OCI-LY7 (cell line): ENCODE data around the gene TNN. TPM values are rescaled to one million over a fixed set of nuclear protein-coding genes. Genes with fewer than 3 reads are reported as not detected.

Source experiments
- BruUV-seq: library from RNA; stranded (reverse); fragments of 400-500 nt; replicated peaks from 2 replicates; lab custom pipeline; 2021; lab: Mats Ljungman, UMichigan
- CTCF ChIA-PET: fragments of 300-600 bp; sonication (Branson Sonifier 250); formaldehyde crosslinking; loops from one replicate; lab custom pipeline; 2022; ENCODE audit warnings: antibody characterized with exemption; ENCODE audit not compliant: unreplicated experiment; lab: Charles Lee
- POLR2A ChIA-PET: fragments of 300-600 bp; sonication (Branson Sonifier 250); formaldehyde crosslinking; loops from one replicate; lab custom pipeline; 2022; ENCODE audit warnings: antibody characterized with exemption; lab: Charles Lee
- DNase-seq: peaks from one replicate; pipeline ENCODE4 v3.0.0-alpha.2; 2015; ENCODE audit warnings: low spot score
- H2AFZ ChIP-seq: fragments of 200-600 bp; sonication (generic), shearing (Covaris generic); 2 replicates; pipeline ENCODE4 v1.6.1; 2014; ENCODE audit warnings: mild to moderate bottlenecking, antibody characterized with exemption, low read length, moderate library complexity
- H3K27ac ChIP-seq: fragments of 200-600 bp; sonication (generic); 2 replicates; pipeline ENCODE4 v1.5.1; 2014; ENCODE audit warnings: mixed run types, low read depth, mild to moderate bottlenecking, moderate library complexity, low read length, inconsistent platforms; ENCODE audit not compliant: poor library complexity, severe bottlenecking
- H3K36me3 ChIP-seq: fragments of 200-600 bp; sonication (generic); 2 replicates; pipeline ENCODE4 v1.6.1; 2014; ENCODE audit warnings: mild to moderate bottlenecking, antibody characterized with exemption, low read length, moderate library complexity, mixed read lengths; ENCODE audit not compliant: insufficient read depth
- H3K4me1 ChIP-seq: fragments of 200-600 bp; sonication (generic); 2 replicates; pipeline ENCODE4 v1.5.1; 2014; ENCODE audit warnings: mild to moderate bottlenecking, low read length; ENCODE audit not compliant: insufficient read depth, poor library complexity, severe bottlenecking
- H3K4me2 ChIP-seq: fragments of 200-600 bp; sonication (generic); 2 replicates; pipeline ENCODE4 v1.6.1; 2014; ENCODE audit warnings: mild to moderate bottlenecking, low read length
- H3K4me3 ChIP-seq: fragments of 200-600 bp; sonication (generic); 2 replicates; pipeline ENCODE4 v1.5.1; 2014; ENCODE audit warnings: mild to moderate bottlenecking, low read depth, low read length; ENCODE audit not compliant: poor library complexity, severe bottlenecking
- H3K79me2 ChIP-seq: fragments of 200-600 bp; sonication (generic); 2 replicates; pipeline ENCODE4 v1.6.1; 2016; ENCODE audit warnings: low read depth, mild to moderate bottlenecking, low read length, moderate library complexity, mixed read lengths; ENCODE audit not compliant: insufficient read depth
- H3K9me2 ChIP-seq: fragments of 200-600 bp; sonication (generic); 2 replicates; pipeline ENCODE4 v1.6.1; 2016; ENCODE audit warnings: mild to moderate bottlenecking, low read length, mixed read lengths; ENCODE audit not compliant: insufficient read depth
- H3K9me3 ChIP-seq: fragments of 200-600 bp; sonication (generic); 2 replicates; pipeline ENCODE4 v1.6.1; 2014; ENCODE audit warnings: mild to moderate bottlenecking, mixed run types, low read length, mixed read lengths
- H4K20me1 ChIP-seq: fragments of 200-600 bp; sonication (generic); 2 replicates; pipeline ENCODE4 v1.6.1; 2014; ENCODE audit warnings: mild to moderate bottlenecking, antibody characterized with exemption, low read length, moderate library complexity, mixed read lengths; ENCODE audit not compliant: insufficient read depth
- CTCF ChIP-seq: fragments of 200-600 bp; sonication (generic); conservative IDR thresholded peaks from 2 replicates; pipeline ENCODE4 v1.5.1; 2014; ENCODE audit warnings: mild to moderate bottlenecking, antibody characterized with exemption, low read length, moderate library complexity, mixed read lengths
- EZH2phosphoT487 ChIP-seq: fragments of 200-600 bp; sonication (generic); IDR thresholded peaks from 2 replicates; pipeline ENCODE4 v1.6.1; 2018; ENCODE audit warnings: low read depth, borderline replicate concordance, mild to moderate bottlenecking, mixed run types, antibody characterized with exemption, low read length, moderate library complexity, mixed read lengths
- intact Hi-C: fragments of 100-400 bp; cut with micrococcal nuclease; formaldehyde crosslinking; loops from one replicate; pipeline ENCODE4 v1.10.0; 2022; ENCODE audit not compliant: unreplicated experiment
- total RNA-seq, 2 experiments: library from RNA; depleted of rRNA in 1 of 2; stranded (reverse); fragments of >200 nt in 1 of 2; shearing (Covaris generic) in 1 of 2; gene quantifications; 2 replicates each; pipeline ENCODE4 v1.2.3, GENCODE V29; 2014 to 2022

TNN gene
- total RNA-seq, 2 experiments from 2014 or later: not detected

- no peaks in the 10 kb centered on the region for H3K9me3 ChIP-seq
- H3K4me1 ChIP-seq: peaks cover 29% of the 10 kb centered on the region
- H3K27ac ChIP-seq: peak overlapping the region; percentile 22
- H3K79me2 ChIP-seq: no peaks in the 10 kb centered on the region
- intact Hi-C loops: loop anchor here (1.0 to 10.0 kb wide), 7 partner anchors 33 to 589 kb away; partner anchors contain the start of genes KIAA0040 and TNR
- peak; percentile 72 for DNase-seq
- no peak overlapping the region for H3K4me3 ChIP-seq
- TF ChIP-seq EZH2phosphoT487 (no peak), CTCF (no peak)
- peak overlapping the region; percentile 49 for H3K4me2 ChIP-seq
- ChIA-PET CTCF (interaction anchor here (0.6 to 3.1 kb wide), 14 partner anchors 12 to 216 kb away, joined by 3 to 30 read pairs (median 4); no protein-coding TSS in a partner anchor), POLR2A (interaction anchor here (0.5 to 3.9 kb wide), 15 partner anchors 10 to 1727 kb away, joined by 3 to 27 read pairs (median 4); no protein-coding TSS in a partner anchor)
- H3K36me3 ChIP-seq: peaks cover 33% of the 10 kb centered on the region
- no TSS peak for BruUV-seq
- no peaks in the 10 kb centered on the region for H3K9me2 ChIP-seq
- H2AFZ ChIP-seq: peak overlapping the region; percentile 21; the same call in 1 of the 2 replicates
- no peaks in the 10 kb centered on the region for H4K20me1 ChIP-seq
Observed at GRCh38 chr1:175155473-175155856, 87.8 kb downstream of the TNN start.

- intact Hi-C loops: loop anchor here (1.0 to 10.0 kb wide), 7 partner anchors 33 to 589 kb away; partner anchors contain the start of genes KIAA0040 and TNR
- peaks cover 29% of the 10 kb centered on the region for H3K4me1 ChIP-seq
- H3K79me2 ChIP-seq: no peaks in the 10 kb centered on the region
- no peaks in the 10 kb centered on the region for H3K9me3 ChIP-seq
- no peak overlapping the region for H2AFZ ChIP-seq
- H3K4me3 ChIP-seq: no peak overlapping the region
- no peaks in the 10 kb centered on the region for H4K20me1 ChIP-seq
- POLR2A ChIA-PET: interaction anchor here (0.5 to 3.9 kb wide), 11 partner anchors 10 to 168 kb away, joined by 3 to 27 read pairs (median 4); no protein-coding TSS in a partner anchor
- peak overlapping the region; percentile 49 for H3K4me2 ChIP-seq
- no TSS peak for BruUV-seq
- H3K36me3 ChIP-seq: peaks cover 38% of the 10 kb centered on the region
- CTCF ChIA-PET: interaction anchor here (0.6 to 3.1 kb wide), 14 partner anchors 13 to 182 kb away, joined by 3 to 30 read pairs (median 4); no protein-coding TSS in a partner anchor
- peak overlapping the region; percentile 22 for H3K27ac ChIP-seq
- peak; percentile 54 for DNase-seq
- TF ChIP-seq EZH2phosphoT487: no peak
- TF ChIP-seq CTCF: no peak
- no peaks in the 10 kb centered on the region for H3K9me2 ChIP-seq
Observed at GRCh38 chr1:175155936-175156335, 88.3 kb downstream of the TNN start.

- ChIA-PET POLR2A (interaction anchor here (0.6 to 3.9 kb wide), 5 partner anchors 14 to 284 kb away, joined by 3 to 21 read pairs (median 4); no protein-coding TSS in a partner anchor), CTCF (interaction anchor here (1.1 to 3.1 kb wide), 2 partner anchors 118 to 161 kb away, joined by 3 to 30 read pairs; no protein-coding TSS in a partner anchor)
- Histone ChIP-seq H2AFZ (no peak overlapping the region), H4K20me1 (no peaks in the 10 kb centered on the region), H3K36me3 (peaks cover 50% of the 10 kb centered on the region), H3K27ac (no peak overlapping the region), H3K4me1 (peaks cover 29% of the 10 kb centered on the region), H3K4me2 (no peak overlapping the region), H3K79me2 (no peaks in the 10 kb centered on the region), H3K4me3 (no peak overlapping the region), H3K9me3 (no peaks in the 10 kb centered on the region), H3K9me2 (no peaks in the 10 kb centered on the region)
- intact Hi-C loops: loop anchor here (5.0 to 10.0 kb wide), 2 partner anchors 50 to 588 kb away; partner anchors contain the start of gene TNR
- DNase-seq: no peak
- no peak for TF ChIP-seq CTCF
- no peak for TF ChIP-seq EZH2phosphoT487
- BruUV-seq: no TSS peak
Observed at GRCh38 chr1:175157200-175157599, 89.6 kb downstream of the TNN start.
